ENCODE data around the gene ARSG.

Gene ARSG

DNA sequence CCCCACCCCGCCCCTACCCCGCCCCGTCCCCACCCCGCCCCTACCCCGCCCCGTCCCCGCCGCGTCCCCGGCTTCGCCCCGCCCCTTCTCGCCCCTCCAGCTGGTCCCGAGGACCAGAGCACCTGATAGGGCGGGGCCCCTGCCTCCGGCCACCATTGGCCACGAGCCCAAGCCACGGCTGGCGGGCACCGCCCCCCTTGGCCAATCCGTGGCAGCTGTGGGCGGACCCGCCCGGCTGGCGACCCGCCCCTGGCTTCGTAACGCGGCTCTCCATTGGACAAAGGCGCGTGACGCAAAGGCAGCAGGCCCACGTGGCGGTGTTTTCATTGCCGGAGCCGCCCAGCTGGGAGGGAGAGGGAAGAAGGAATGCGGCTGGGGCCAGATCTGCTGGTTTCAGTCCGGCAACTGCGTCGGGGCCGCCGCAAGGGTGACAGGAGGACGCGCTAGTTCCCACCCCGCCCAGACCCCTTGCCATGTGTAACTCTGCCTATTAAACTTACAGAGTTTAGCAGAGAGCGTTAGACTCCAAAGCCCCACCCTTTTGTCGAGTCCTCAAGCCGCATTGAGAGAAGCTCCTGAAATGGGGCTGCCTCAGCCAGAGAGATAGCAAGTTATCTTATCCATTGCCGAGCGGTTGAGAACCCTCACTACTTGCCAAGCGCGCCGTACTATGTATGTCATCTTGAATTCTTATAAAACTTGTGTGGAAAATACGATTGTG lies 166.4 kb downstream of the ARSG start:
- no peak for TF ChIP-seq ZFX (IDR thresholded peaks at IDR 0.05)
- no peak; the same call in 1 of the 2 replicates for TF ChIP-seq CTCF (conservative IDR thresholded peaks at IDR 0.05)
- H3K27ac ChIP-seq: no peak overlapping the region; the same call in 1 of the 2 replicates

DNA sequence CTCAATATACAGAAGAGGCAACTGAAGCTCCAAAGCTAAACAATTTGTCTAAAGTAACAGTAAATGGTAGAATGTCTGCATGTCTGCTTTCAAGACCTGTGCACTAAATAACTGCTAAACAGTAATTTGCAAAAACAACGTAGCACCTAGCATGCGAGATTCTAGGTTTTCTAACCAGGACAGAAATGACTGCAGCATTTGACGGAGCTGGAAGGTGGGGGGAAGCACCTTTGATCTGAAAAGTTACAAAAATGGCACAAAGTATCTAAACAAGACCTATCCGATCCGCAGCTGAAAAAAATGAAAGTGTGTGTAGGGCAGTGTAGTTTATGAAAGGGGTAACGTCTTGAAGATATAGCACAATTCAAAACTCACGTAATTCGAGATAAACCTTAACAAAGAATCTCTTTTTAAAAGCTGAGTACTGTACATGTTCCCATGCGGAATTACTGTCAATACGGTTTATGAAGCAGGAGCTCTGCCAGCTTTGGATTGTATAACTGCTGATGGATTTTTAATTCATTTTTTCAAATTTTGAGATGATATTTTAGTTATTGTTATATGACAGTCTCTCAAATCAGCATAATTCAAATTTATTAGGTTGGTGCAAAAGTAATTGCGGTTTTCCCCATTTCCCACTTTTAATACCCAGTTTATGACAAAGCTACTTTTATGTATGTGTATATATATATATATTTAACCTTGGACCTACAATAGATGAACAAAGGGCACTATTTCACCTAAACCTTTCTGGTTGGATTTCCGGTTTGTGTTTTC lies 167.2 kb downstream of the ARSG start:
- H3K27ac ChIP-seq: no peak overlapping the region
- TF ChIP-seq CTCF (conservative IDR thresholded peaks at IDR 0.05) (no peak), ZFX (IDR thresholded peaks at IDR 0.05) (no peak)

DNA sequence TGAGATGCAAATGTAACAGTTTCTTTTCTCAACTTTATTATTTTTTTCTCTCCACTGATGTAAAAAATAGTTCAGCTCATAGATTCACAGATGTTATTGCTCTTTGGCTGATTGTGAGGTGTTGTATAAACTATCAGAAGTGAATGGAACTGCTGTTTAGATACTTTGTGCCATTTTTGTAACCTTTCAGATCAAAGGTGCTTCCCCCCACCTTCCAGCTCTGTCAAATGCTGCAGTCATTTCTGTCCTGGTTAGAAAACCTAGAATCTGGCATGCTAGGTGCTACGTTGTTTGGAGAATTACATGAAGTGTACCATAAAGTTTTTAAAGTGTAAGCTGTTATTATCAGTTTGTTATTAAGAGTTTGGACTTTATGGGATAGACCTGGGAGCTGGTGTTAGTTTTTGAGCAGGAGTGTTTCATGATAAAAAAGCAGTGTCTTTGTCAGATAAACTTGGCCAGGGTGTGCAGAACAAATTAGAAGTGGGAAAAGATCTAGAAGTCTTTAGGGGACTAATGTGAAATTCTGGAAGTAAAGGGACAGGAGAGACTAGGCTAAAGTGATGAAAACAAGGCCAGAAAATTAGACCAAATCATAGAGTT lies 167.8 kb downstream of the ARSG start:
- no peak for TF ChIP-seq ZFX (IDR thresholded peaks at IDR 0.05)
- TF ChIP-seq CTCF (conservative IDR thresholded peaks at IDR 0.05): no peak
- H3K27ac ChIP-seq: no peak overlapping the region

- H3K27ac ChIP-seq: no peak overlapping the region
- no peak for TF ChIP-seq ZFX (IDR thresholded peaks at IDR 0.05)
- no peak for TF ChIP-seq CTCF (conservative IDR thresholded peaks at IDR 0.05)
Observed at GRCh38 chr17:68460146-68460545, 168.9 kb downstream of the ARSG start.

GRCh38 chr17:68460715-68461114 lies 169.4 kb downstream of the ARSG start:
- H3K27ac ChIP-seq: no peak overlapping the region
- TF ChIP-seq CTCF (conservative IDR thresholded peaks at IDR 0.05) (no peak), ZFX (IDR thresholded peaks at IDR 0.05) (no peak)

DNA sequence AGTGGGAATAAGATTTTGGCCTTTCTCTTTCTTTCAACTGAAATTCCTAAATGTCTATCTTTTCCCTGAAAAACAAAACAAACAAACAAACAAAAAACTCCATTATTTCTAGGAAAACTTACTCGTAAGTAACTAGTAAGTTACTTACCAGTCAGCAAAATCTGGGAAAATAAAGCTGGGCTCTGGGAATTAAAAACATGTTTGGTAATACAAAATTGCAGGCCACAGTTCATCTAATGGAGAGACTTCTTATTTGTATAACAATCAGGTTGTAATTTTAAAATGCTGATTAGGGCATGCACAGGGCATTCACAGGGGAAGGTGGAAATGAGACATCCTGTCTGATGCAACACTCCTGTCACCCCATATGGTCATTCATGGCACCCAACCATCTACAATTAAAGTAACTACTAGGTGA lies 169.8 kb downstream of the ARSG start:
- H3K27ac ChIP-seq: no peak overlapping the region
- no peak for TF ChIP-seq ZFX (IDR thresholded peaks at IDR 0.05)
- TF ChIP-seq CTCF (conservative IDR thresholded peaks at IDR 0.05): no peak

- H3K27ac ChIP-seq: no peak overlapping the region
- no peak for TF ChIP-seq ZFX (IDR thresholded peaks at IDR 0.05)
- TF ChIP-seq CTCF (conservative IDR thresholded peaks at IDR 0.05): no peak
Observed at GRCh38 chr17:68461589-68461988, 170.3 kb downstream of the ARSG start.

Measured in C4-2B (cell line).